OCI-LY7 (cell line): ENCODE data around the gene CACNB2. TPM values are rescaled to one million over a fixed set of nuclear protein-coding genes. Genes with fewer than 3 reads are reported as not detected.

Experiments used
- BruUV-seq: library from RNA; stranded (reverse); fragments of 400-500 nt; replicated peaks from 2 replicates; lab custom pipeline; 2021; lab: Mats Ljungman, UMichigan
- CTCF ChIA-PET: fragments of 300-600 bp; sonication (Branson Sonifier 250); formaldehyde crosslinking; loops from one replicate; lab custom pipeline; 2022; ENCODE audit warnings: antibody characterized with exemption; ENCODE audit not compliant: unreplicated experiment; lab: Charles Lee
- POLR2A ChIA-PET: fragments of 300-600 bp; sonication (Branson Sonifier 250); formaldehyde crosslinking; loops from one replicate; lab custom pipeline; 2022; ENCODE audit warnings: antibody characterized with exemption; lab: Charles Lee
- DNase-seq: peaks from one replicate; pipeline ENCODE4 v3.0.0-alpha.2; 2015; ENCODE audit warnings: low spot score
- H2AFZ ChIP-seq: fragments of 200-600 bp; sonication (generic), shearing (Covaris generic); 2 replicates; pipeline ENCODE4 v1.6.1; 2014; ENCODE audit warnings: mild to moderate bottlenecking, antibody characterized with exemption, low read length, moderate library complexity
- H3K27ac ChIP-seq: fragments of 200-600 bp; sonication (generic); 2 replicates; pipeline ENCODE4 v1.5.1; 2014; ENCODE audit warnings: mixed run types, low read depth, mild to moderate bottlenecking, moderate library complexity, low read length, inconsistent platforms; ENCODE audit not compliant: poor library complexity, severe bottlenecking
- H3K36me3 ChIP-seq: fragments of 200-600 bp; sonication (generic); 2 replicates; pipeline ENCODE4 v1.6.1; 2014; ENCODE audit warnings: mild to moderate bottlenecking, antibody characterized with exemption, low read length, moderate library complexity, mixed read lengths; ENCODE audit not compliant: insufficient read depth
- H3K4me1 ChIP-seq: fragments of 200-600 bp; sonication (generic); 2 replicates; pipeline ENCODE4 v1.5.1; 2014; ENCODE audit warnings: mild to moderate bottlenecking, low read length; ENCODE audit not compliant: insufficient read depth, poor library complexity, severe bottlenecking
- H3K4me2 ChIP-seq: fragments of 200-600 bp; sonication (generic); 2 replicates; pipeline ENCODE4 v1.6.1; 2014; ENCODE audit warnings: mild to moderate bottlenecking, low read length
- H3K4me3 ChIP-seq: fragments of 200-600 bp; sonication (generic); 2 replicates; pipeline ENCODE4 v1.5.1; 2014; ENCODE audit warnings: mild to moderate bottlenecking, low read depth, low read length; ENCODE audit not compliant: poor library complexity, severe bottlenecking
- H3K79me2 ChIP-seq: fragments of 200-600 bp; sonication (generic); 2 replicates; pipeline ENCODE4 v1.6.1; 2016; ENCODE audit warnings: low read depth, mild to moderate bottlenecking, low read length, moderate library complexity, mixed read lengths; ENCODE audit not compliant: insufficient read depth
- H3K9me2 ChIP-seq: fragments of 200-600 bp; sonication (generic); 2 replicates; pipeline ENCODE4 v1.6.1; 2016; ENCODE audit warnings: mild to moderate bottlenecking, low read length, mixed read lengths; ENCODE audit not compliant: insufficient read depth
- H3K9me3 ChIP-seq: fragments of 200-600 bp; sonication (generic); 2 replicates; pipeline ENCODE4 v1.6.1; 2014; ENCODE audit warnings: mild to moderate bottlenecking, mixed run types, low read length, mixed read lengths
- H4K20me1 ChIP-seq: fragments of 200-600 bp; sonication (generic); 2 replicates; pipeline ENCODE4 v1.6.1; 2014; ENCODE audit warnings: mild to moderate bottlenecking, antibody characterized with exemption, low read length, moderate library complexity, mixed read lengths; ENCODE audit not compliant: insufficient read depth
- CTCF ChIP-seq: fragments of 200-600 bp; sonication (generic); conservative IDR thresholded peaks from 2 replicates; pipeline ENCODE4 v1.5.1; 2014; ENCODE audit warnings: mild to moderate bottlenecking, antibody characterized with exemption, low read length, moderate library complexity, mixed read lengths
- EZH2phosphoT487 ChIP-seq: fragments of 200-600 bp; sonication (generic); IDR thresholded peaks from 2 replicates; pipeline ENCODE4 v1.6.1; 2018; ENCODE audit warnings: low read depth, borderline replicate concordance, mild to moderate bottlenecking, mixed run types, antibody characterized with exemption, low read length, moderate library complexity, mixed read lengths
- intact Hi-C: fragments of 100-400 bp; cut with micrococcal nuclease; formaldehyde crosslinking; loops from one replicate; pipeline ENCODE4 v1.10.0; 2022; ENCODE audit not compliant: unreplicated experiment
- total RNA-seq, 2 experiments: library from RNA; depleted of rRNA in 1 of 2; stranded (reverse); fragments of >200 nt in 1 of 2; shearing (Covaris generic) in 1 of 2; gene quantifications; 2 replicates each; pipeline ENCODE4 v1.2.3, GENCODE V29; 2014 to 2022

Gene CACNB2
- total RNA-seq, 2 experiments from 2014 or later, result not detected

DNA sequence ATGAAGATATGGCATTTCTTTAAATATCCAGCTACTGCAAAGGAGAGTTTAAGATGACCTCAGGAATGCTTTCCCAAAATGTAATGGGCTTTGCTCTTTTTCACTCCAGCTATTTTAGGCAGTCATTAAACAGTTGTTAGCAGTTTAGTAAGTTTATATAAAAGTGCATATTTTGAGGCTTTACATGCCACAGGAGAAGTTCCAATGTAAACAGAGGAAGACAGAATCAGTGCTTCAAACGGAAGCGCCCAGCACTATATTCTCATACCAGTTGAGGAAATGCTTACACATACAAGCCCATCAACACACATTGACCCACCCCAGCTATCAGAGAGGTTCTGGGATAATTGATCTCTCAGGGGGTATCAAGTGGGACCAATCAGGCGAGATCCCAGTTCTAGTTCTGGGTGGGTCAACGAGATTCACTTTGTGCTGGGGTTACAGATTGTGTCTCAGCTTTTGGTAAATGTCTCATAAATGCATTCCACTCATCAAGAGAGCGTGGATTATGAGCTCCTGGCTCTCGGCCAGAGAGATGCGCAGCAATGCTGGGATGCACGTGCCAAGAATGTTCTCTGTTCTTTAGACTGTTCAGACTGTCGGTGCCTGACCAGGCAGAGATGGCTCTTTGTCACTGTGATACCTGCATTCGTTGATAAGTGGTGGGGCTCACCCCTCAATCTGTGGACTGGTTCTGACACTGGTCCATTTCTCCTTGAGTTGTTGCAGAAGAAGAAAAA, 55.0 kb downstream of the CACNB2 start:
- no TSS peak for BruUV-seq
- Histone ChIP-seq H3K9me3 (no peaks in the 10 kb centered on the region), H3K4me2 (no peak overlapping the region), H3K36me3 (no peaks in the 10 kb centered on the region), H4K20me1 (no peaks in the 10 kb centered on the region), H3K9me2 (no peaks in the 10 kb centered on the region), H3K79me2 (no peaks in the 10 kb centered on the region), H3K4me3 (no peak overlapping the region), H3K27ac (no peak overlapping the region), H3K4me1 (no peaks in the 10 kb centered on the region), H2AFZ (no peak overlapping the region)
- intact Hi-C loops, result no loop called here
- ChIA-PET CTCF (no interaction called here), POLR2A (interaction anchor here (0.6 kb wide), 1 partner anchor 602 kb away, joined by 3 read pairs; no protein-coding TSS in a partner anchor)
- DNase-seq, result no peak
- TF ChIP-seq EZH2phosphoT487, result no peak
- no peak for TF ChIP-seq CTCF

- BruUV-seq, result no TSS peak
- intact Hi-C loops, result no loop called here
- H3K4me3 ChIP-seq, result no peak overlapping the region
- H2AFZ ChIP-seq, result no peak overlapping the region
- POLR2A ChIA-PET, result interaction anchor here (0.5 to 1.2 kb wide), 5 partner anchors 9 to 283 kb away, joined by 3 to 5 read pairs (median 4); no protein-coding TSS in a partner anchor
- H3K9me3 ChIP-seq, result no peaks in the 10 kb centered on the region
- no peaks in the 10 kb centered on the region for H4K20me1 ChIP-seq
- no peaks in the 10 kb centered on the region for H3K4me1 ChIP-seq
- no peak overlapping the region for H3K27ac ChIP-seq
- H3K79me2 ChIP-seq, result no peaks in the 10 kb centered on the region
- H3K4me2 ChIP-seq, result no peak overlapping the region
- no peaks in the 10 kb centered on the region for H3K9me2 ChIP-seq
- no peaks in the 10 kb centered on the region for H3K36me3 ChIP-seq
- CTCF ChIA-PET, result no interaction called here
- no peak for DNase-seq
- TF ChIP-seq EZH2phosphoT487 (no peak), CTCF (no peak)
These were observed 56.8 kb downstream of the CACNB2 start for GRCh38 chr10:18196806-18197550.
